ENCODE results near the gene NEGR1. TPM values are rescaled to one million over a fixed set of nuclear protein-coding genes. Genes with fewer than 3 reads are reported as not detected.

Gene NEGR1
- total RNA-seq, 1 experiment from 2014 or later = 4.1 TPM

GRCh38 chr1:71371581-71371980 lies 910.8 kb downstream of the NEGR1 start:
- intact Hi-C loops (cut with micrococcal nuclease) = no loop called here
- TF ChIP-seq CTCF (IDR thresholded peaks at IDR 0.05; ENCODE audit: unreplicated experiment) = no peak
- Mint-ChIP-seq H3K4me3 (ENCODE audit: unreplicated experiment) (no peak overlapping the region), H3K36me3 (ENCODE audit: insufficient read depth, unreplicated experiment) (no peaks in the 10 kb centered on the region), H3K9me3 (ENCODE audit: unreplicated experiment) (no peaks in the 10 kb centered on the region), H3K27me3 (ENCODE audit: insufficient read depth, unreplicated experiment) (no peaks in the 10 kb centered on the region), H3K4me1 (ENCODE audit: insufficient read depth, unreplicated experiment) (no peaks in the 10 kb centered on the region), H3K27ac (ENCODE audit: low read depth, unreplicated experiment) (no peak overlapping the region)
- CTCF ChIA-PET = no interaction called here
- POLR2A ChIA-PET = no interaction called here
- DNase-seq (ENCODE audit: unreplicated experiment) = no peak
- BruUV-seq (replicated peaks) = no TSS peak

- CTCF ChIA-PET = no interaction called here
- H3K9me3 Mint-ChIP-seq (ENCODE audit: unreplicated experiment) = no peaks in the 10 kb centered on the region
- H3K27ac Mint-ChIP-seq (ENCODE audit: low read depth, unreplicated experiment) = no peak overlapping the region
- no peak overlapping the region for H3K4me3 Mint-ChIP-seq (ENCODE audit: unreplicated experiment)
- no peaks in the 10 kb centered on the region for H3K4me1 Mint-ChIP-seq (ENCODE audit: insufficient read depth, unreplicated experiment)
- no TSS peak for BruUV-seq (replicated peaks)
- H3K36me3 Mint-ChIP-seq (ENCODE audit: insufficient read depth, unreplicated experiment) = no peaks in the 10 kb centered on the region
- no peak for TF ChIP-seq CTCF (IDR thresholded peaks at IDR 0.05; ENCODE audit: unreplicated experiment)
- POLR2A ChIA-PET = no interaction called here
- no peaks in the 10 kb centered on the region for H3K27me3 Mint-ChIP-seq (ENCODE audit: insufficient read depth, unreplicated experiment)
- DNase-seq (ENCODE audit: unreplicated experiment) = no peak
- intact Hi-C loops (cut with micrococcal nuclease) = no loop called here
Measured at GRCh38 chr1:71364236-71364635, 918.1 kb downstream of the NEGR1 start.

- Mint-ChIP-seq H3K4me1 (ENCODE audit: insufficient read depth, unreplicated experiment) (no peaks in the 10 kb centered on the region), H3K4me3 (ENCODE audit: unreplicated experiment) (no peak overlapping the region), H3K36me3 (ENCODE audit: insufficient read depth, unreplicated experiment) (no peaks in the 10 kb centered on the region), H3K9me3 (ENCODE audit: unreplicated experiment) (no peaks in the 10 kb centered on the region), H3K27ac (ENCODE audit: low read depth, unreplicated experiment) (no peak overlapping the region), H3K27me3 (ENCODE audit: insufficient read depth, unreplicated experiment) (no peaks in the 10 kb centered on the region)
- POLR2A ChIA-PET = no interaction called here
- DNase-seq (ENCODE audit: unreplicated experiment) = no peak
- BruUV-seq (replicated peaks) = no TSS peak
- intact Hi-C loops (cut with micrococcal nuclease) = no loop called here
- no peak for TF ChIP-seq CTCF (IDR thresholded peaks at IDR 0.05; ENCODE audit: unreplicated experiment)
- CTCF ChIA-PET = no interaction called here
Measured at GRCh38 chr1:71362691-71363090, 919.6 kb downstream of the NEGR1 start.

GRCh38 chr1:71362076-71362475 lies 920.3 kb downstream of the NEGR1 start:
- H3K27ac Mint-ChIP-seq (ENCODE audit: low read depth, unreplicated experiment) = no peak overlapping the region
- no peaks in the 10 kb centered on the region for H3K27me3 Mint-ChIP-seq (ENCODE audit: insufficient read depth, unreplicated experiment)
- H3K9me3 Mint-ChIP-seq (ENCODE audit: unreplicated experiment) = no peaks in the 10 kb centered on the region
- ChIA-PET CTCF (no interaction called here), POLR2A (no interaction called here)
- no peak for TF ChIP-seq CTCF (IDR thresholded peaks at IDR 0.05; ENCODE audit: unreplicated experiment)
- H3K36me3 Mint-ChIP-seq (ENCODE audit: insufficient read depth, unreplicated experiment) = no peaks in the 10 kb centered on the region
- no peak overlapping the region for H3K4me3 Mint-ChIP-seq (ENCODE audit: unreplicated experiment)
- intact Hi-C loops (cut with micrococcal nuclease) = no loop called here
- no peak for DNase-seq (ENCODE audit: unreplicated experiment)
- H3K4me1 Mint-ChIP-seq (ENCODE audit: insufficient read depth, unreplicated experiment) = no peaks in the 10 kb centered on the region
- no TSS peak for BruUV-seq (replicated peaks)
